Spleen (tissue), 13 donors: ENCODE measurements around the gene BTD. TPM values are rescaled to one million over a fixed set of nuclear protein-coding genes. Genes with fewer than 3 reads are reported as not detected.

Experiments used
- DNase-seq: peaks from one replicate; pipeline ENCODE4 v3.0.0-alpha.2; 2020
- H3K27ac ChIP-seq, 8 donors: fragments of 200-600 bp; sonication (generic) in 7 of 8; 1 replicate in 4 of 8; 2 replicates in 4 of 8; pipeline versions ENCODE4 v1.5.0 to v1.8.0; 2016 to 2021; ENCODE audit warnings: inconsistent platforms in 4 of 8, mild to moderate bottlenecking in 4 of 8, moderate library complexity in 1 of 8
- H3K27me3 ChIP-seq, 7 donors: fragments of 200-600 bp; sonication (generic) in 6 of 7; replicated peaks in 1 of 7; 1 replicate in 4 of 7; 2 replicates in 3 of 7; pipeline versions ENCODE4 v1.5.0 to v1.8.0; 2016 to 2021; ENCODE audit warnings: inconsistent platforms in 3 of 7, mild to moderate bottlenecking in 1 of 7
- H3K36me3 ChIP-seq, 6 donors: fragments of 200-600 bp; sonication (generic) in 5 of 6; 1 replicate in 4 of 6; 2 replicates in 2 of 6; pipeline versions ENCODE4 v1.5.0 to v1.8.0; 2016 to 2021; ENCODE audit warnings: inconsistent platforms in 2 of 6
- H3K4me1 ChIP-seq, 6 donors: fragments of 200-600 bp; sonication (generic) in 5 of 6; 1 replicate in 3 of 6; 2 replicates in 3 of 6; pipeline versions ENCODE4 v1.5.0 to v1.8.0; 2016 to 2021; ENCODE audit warnings: inconsistent platforms in 3 of 6
- H3K4me3 ChIP-seq, 8 donors: fragments of 200-600 bp; sonication (generic) in 7 of 8; 1 replicate in 4 of 8; 2 replicates in 4 of 8; pipeline versions ENCODE4 v1.5.0 to v1.8.0; 2016 to 2021; ENCODE audit warnings: inconsistent platforms in 4 of 8, mild to moderate bottlenecking in 4 of 8, moderate library complexity in 2 of 8
- H3K9me3 ChIP-seq, 8 donors: fragments of 200-600 bp; sonication (generic) in 7 of 8; 1 replicate in 4 of 8; 2 replicates in 4 of 8; pipeline versions ENCODE4 v1.5.0 to v1.8.0; 2016 to 2021; ENCODE audit warnings: inconsistent platforms in 4 of 8
- POLR2A ChIP-seq, 3 donors: fragments of 450-650 bp; IDR thresholded peaks; one replicate each; pipeline ENCODE4 v1.5.1; 2017; ENCODE audit warnings: antibody characterized with exemption in 3 of 3, mild to moderate bottlenecking in 1 of 3
- POLR2AphosphoS5 ChIP-seq, 3 donors: sonication (generic); formaldehyde crosslinking; IDR thresholded peaks; one replicate each; pipeline ENCODE4 v1.5.1; 2017; ENCODE audit warnings: antibody characterized with exemption in 3 of 3
- WGBS, 5 donors: extraction: QIAGEN DNeasy Blood & Tissue Kit in 3 of 5; methylation state at CpG; one replicate each; pipeline versions ENCODE4 v1.1.5 to v1.1.7; 2013 to 2018; 5-methylcytosine and 5-hydroxymethylcytosine counted together
- intact Hi-C: fragments of 100-400 bp; cut with DNase I; formaldehyde crosslinking; loops from one replicate; pipeline ENCODE4 v1.15.0; 2023; ENCODE audit warnings: low total_unique reads
- long read RNA-seq, 2 donors: transcript quantifications; one replicate each; lab custom pipeline, GENCODE V29; 2026
- polyA plus RNA-seq, 3 donors: library from polyadenylated mRNA; stranded (reverse); fragments of 200-250 nt; gene quantifications; one replicate each; pipeline ENCODE4 v1.2.1, GENCODE V29; 2013
- total RNA-seq, 7 donors: library from RNA; depleted of rRNA in 3 of 7; stranded (reverse); fragments of >200 nt in 3 of 7; fragmentation: NEBNext Ultra II Directional in 4 of 7; extraction: Animal tissue kit (Norgen Biotek cat#: 25700) in 4 of 7; gene quantifications; one replicate each; pipeline versions ENCODE4 v1.1.0 to v1.2.1, GENCODE V29; 2016 to 2021
- TF ChIP-seq, protein P1 (sequence below), 11 experiments: fragments of 200-600 bp in 7 of 11; fragments of 450-650 bp in 4 of 11; sonication (generic) in 4 of 11; IDR thresholded peaks in 8 of 11; conservative IDR thresholded peaks in 3 of 11; 1 replicate in 7 of 11; 2 replicates in 4 of 11; pipeline versions ENCODE4 v1.4.0 to v1.8.0; 2016 to 2021; ENCODE audit warnings: antibody characterized with exemption in 11 of 11, inconsistent platforms in 4 of 11, mild to moderate bottlenecking in 1 of 11
- donor health status: healthy with polysubstance abuse.
- donor health status: DM: no; HTN: no; CAD: no; lungs with moderate emphysema.
- donor health status: DM: no; HTN: no; CAD: no.
- donor health status: Bipolar disorder and iron deficiency.
- donor health status: healthy.
- donor health status: DM: no; HTN: no; CAD: no.
- donor health status: DM: yes; HTN: yes; CAD: no.

The BTD gene, protein sequence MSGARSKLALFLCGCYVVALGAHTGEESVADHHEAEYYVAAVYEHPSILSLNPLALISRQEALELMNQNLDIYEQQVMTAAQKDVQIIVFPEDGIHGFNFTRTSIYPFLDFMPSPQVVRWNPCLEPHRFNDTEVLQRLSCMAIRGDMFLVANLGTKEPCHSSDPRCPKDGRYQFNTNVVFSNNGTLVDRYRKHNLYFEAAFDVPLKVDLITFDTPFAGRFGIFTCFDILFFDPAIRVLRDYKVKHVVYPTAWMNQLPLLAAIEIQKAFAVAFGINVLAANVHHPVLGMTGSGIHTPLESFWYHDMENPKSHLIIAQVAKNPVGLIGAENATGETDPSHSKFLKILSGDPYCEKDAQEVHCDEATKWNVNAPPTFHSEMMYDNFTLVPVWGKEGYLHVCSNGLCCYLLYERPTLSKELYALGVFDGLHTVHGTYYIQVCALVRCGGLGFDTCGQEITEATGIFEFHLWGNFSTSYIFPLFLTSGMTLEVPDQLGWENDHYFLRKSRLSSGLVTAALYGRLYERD
- total RNA-seq (10 to 100 TPM; 13.3 to 43.7 (median 23.9) TPM), polyA plus RNA-seq (1 to 10 TPM; 3.9 to 6.3 (median 6.0) TPM)
- long read RNA-seq, donor 1, full-length matches to known transcripts: 9 of 9 reads
- long read RNA-seq, donor 1, partial matches to known transcripts: 0 of 9 reads
- long read RNA-seq, donor 1, other reads (novel, unspliced or antisense): 0 of 9 reads
- long read RNA-seq, donor 2, full-length matches to known transcripts: 5 of 11 reads
- long read RNA-seq, donor 2, partial matches to known transcripts: 6 of 11 reads
- long read RNA-seq, donor 2, other reads (novel, unspliced or antisense): 0 of 11 reads

DNA sequence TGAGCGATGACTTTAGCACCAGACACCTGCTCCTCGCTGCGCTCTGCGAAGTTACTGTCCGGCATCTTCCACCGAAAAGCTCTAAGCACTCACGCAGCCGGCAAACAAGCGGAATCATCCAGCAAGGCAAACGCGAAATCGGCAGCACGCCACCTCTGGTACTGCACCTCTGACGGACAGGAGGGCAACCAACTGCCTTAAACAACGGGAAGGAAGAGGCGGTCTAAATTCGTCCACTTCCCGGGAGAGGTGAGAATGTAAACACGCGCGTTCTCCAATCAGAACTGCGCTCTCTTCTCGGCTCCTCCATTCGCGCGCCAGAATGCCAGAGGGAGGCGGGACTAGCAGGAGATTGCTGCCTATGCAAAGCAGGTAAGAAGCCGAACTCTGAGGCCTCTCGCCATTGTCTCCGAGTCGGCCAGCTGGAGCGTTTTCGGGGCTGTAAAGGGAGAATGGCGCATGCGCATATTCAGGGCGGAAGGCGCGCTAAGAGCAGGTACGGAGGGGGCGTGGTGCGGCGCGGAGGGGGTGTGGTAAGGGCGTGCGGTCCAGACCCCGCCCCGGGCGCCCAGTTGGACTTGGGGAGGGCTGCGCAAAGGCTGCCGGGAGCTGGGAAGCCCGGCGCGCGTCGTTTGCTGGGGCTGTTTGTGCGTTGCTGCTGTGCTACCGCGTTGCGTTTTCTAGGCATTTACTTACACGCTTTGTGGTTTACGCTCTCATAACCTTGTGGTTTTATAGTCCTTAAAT is at the start of gene BTD, which contains the start of gene HACL1:
Gene BTD, plus strand, starts transcription at position 347 of the 747 bp plus-strand sequence. CDS start 33,695 bp downstream, outside the sequence.
Gene HACL1, minus strand, starts transcription at position 171 of the 747 bp plus-strand sequence. Its CDS starts 106 bp downstream, at position 65.
- Histone ChIP-seq H3K27ac (peak within 1 kb of the TSS; percentile 84 to 94 (median 92)), H3K4me1 (peaks cover 17 to 66% (median 34%) of the 10 kb centered on the region in 6 donors), H3K4me3 (peak within 1 kb of the TSS; percentile 63 to 94 (median 84)), H3K9me3 (no peaks in the 10 kb centered on the region), H3K36me3 (peaks cover 0 to 46% (median 21%) of the 10 kb centered on the region in 6 donors), H3K27me3 (no peaks in the 10 kb centered on the region)
- WGBS, 5 donors: 0 to 1% (median 1%) methylated on average over 59 to 61 of the region's 61 CpGs
- intact Hi-C loops: no loop called here
- DNase-seq: peak; percentile 99
- TF ChIP-seq, protein P1, sequence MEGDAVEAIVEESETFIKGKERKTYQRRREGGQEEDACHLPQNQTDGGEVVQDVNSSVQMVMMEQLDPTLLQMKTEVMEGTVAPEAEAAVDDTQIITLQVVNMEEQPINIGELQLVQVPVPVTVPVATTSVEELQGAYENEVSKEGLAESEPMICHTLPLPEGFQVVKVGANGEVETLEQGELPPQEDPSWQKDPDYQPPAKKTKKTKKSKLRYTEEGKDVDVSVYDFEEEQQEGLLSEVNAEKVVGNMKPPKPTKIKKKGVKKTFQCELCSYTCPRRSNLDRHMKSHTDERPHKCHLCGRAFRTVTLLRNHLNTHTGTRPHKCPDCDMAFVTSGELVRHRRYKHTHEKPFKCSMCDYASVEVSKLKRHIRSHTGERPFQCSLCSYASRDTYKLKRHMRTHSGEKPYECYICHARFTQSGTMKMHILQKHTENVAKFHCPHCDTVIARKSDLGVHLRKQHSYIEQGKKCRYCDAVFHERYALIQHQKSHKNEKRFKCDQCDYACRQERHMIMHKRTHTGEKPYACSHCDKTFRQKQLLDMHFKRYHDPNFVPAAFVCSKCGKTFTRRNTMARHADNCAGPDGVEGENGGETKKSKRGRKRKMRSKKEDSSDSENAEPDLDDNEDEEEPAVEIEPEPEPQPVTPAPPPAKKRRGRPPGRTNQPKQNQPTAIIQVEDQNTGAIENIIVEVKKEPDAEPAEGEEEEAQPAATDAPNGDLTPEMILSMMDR (IDR thresholded peaks at IDR 0.05 in 8 of 11, conservative IDR thresholded peaks at IDR 0.05 in 3 of 11): peak; percentile 29 to 83 (median 56)
- TF ChIP-seq POLR2AphosphoS5 (IDR thresholded peaks at IDR 0.05): peak; percentile 93 to 97 (median 95)
- peak in 2 of 3 donors; percentile 14 to 80 for TF ChIP-seq POLR2A (IDR thresholded peaks at IDR 0.05)

DNA sequence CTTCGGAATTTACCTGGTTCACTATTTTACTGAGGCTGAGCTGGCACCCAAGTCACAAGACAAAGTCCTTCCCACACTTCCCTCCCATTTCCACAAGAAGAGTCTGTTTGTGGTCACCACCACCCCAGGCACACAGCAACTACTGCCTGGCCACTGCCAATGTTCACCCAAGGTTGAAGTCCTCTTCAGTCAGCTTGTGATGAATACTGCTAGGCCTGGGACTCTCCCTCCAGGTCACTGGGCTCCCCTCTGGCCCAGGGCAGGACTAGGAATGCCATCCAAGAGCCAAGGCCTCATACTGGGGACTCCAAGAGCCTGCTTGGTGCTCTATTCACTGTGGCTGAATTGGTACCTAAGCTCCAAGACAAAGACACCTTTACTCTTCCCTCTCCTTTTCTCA is 49.6 kb upstream of the BTD start:
- no peaks in the 10 kb centered on the region for H3K27me3 ChIP-seq
- intact Hi-C loops: no loop called here
- peaks cover 3 to 17% (median 10%) of the 10 kb centered on the region in 6 donors for H3K4me1 ChIP-seq
- H3K36me3 ChIP-seq: peaks cover 0 to 35% (median 0%) of the 10 kb centered on the region in 6 donors
- DNase-seq: no peak
- H3K4me3 ChIP-seq: no peak overlapping the region
- no peak overlapping the region for H3K27ac ChIP-seq
- TF ChIP-seq, protein P1 (IDR thresholded peaks at IDR 0.05 in 8 of 11, conservative IDR thresholded peaks at IDR 0.05 in 3 of 11): no peak
- no peak for TF ChIP-seq POLR2A (IDR thresholded peaks at IDR 0.05)
- peaks cover 0 to 9% (median under 1%) of the 10 kb centered on the region in 8 donors for H3K9me3 ChIP-seq
- 88 to 100% (median 94%) methylated on average over 1 of the region's 1 CpG for WGBS, 5 donors

DNA sequence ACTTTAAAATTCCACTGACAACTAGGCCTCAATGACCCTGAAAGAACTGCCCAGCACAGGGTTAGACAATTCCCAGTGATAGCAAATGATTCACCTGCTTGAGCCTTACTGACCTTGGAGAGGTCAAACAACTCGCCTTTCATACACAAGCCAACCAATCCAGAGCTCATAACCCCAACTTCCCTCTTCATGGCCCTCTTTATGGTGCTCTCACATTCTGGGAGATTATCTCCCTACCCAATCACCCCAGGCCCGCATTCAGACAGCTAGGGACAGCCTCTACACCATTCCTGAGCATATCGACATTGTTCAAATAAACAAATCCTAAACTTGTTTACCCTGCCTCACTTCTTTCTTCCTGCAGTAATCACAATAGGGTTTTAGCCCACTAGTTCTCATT is 47.8 kb upstream of the BTD start:
- no peak for TF ChIP-seq POLR2A (IDR thresholded peaks at IDR 0.05)
- TF ChIP-seq, protein P1 (IDR thresholded peaks at IDR 0.05 in 8 of 11, conservative IDR thresholded peaks at IDR 0.05 in 3 of 11): no peak
- TF ChIP-seq POLR2AphosphoS5 (IDR thresholded peaks at IDR 0.05): no peak
- intact Hi-C loops: no loop called here
- H3K9me3 ChIP-seq: no peaks in the 10 kb centered on the region
- H3K27ac ChIP-seq: no peak overlapping the region
- H3K4me3 ChIP-seq: no peak overlapping the region
- H3K4me1 ChIP-seq: peaks cover 12 to 29% (median 21%) of the 10 kb centered on the region in 6 donors
- WGBS, 5 donors: 88 to 96% (median 92%) methylated on average over 3 of the region's 3 CpGs
- peaks cover 0 to 35% (median 0%) of the 10 kb centered on the region in 6 donors for H3K36me3 ChIP-seq
- DNase-seq: no peak
- H3K27me3 ChIP-seq: no peaks in the 10 kb centered on the region
